ENCODE results near the gene EPN2. TPM values are rescaled to one million over a fixed set of nuclear protein-coding genes. Genes with fewer than 3 reads are reported as not detected.

The EPN2 gene
- total and polyA plus RNA-seq, 10 of the 15 experiments (the other 5 are each of a cell fraction or from before 2014, with no cell fraction given) = 0.26 to 8.4 (median 4.7) TPM

DNA sequence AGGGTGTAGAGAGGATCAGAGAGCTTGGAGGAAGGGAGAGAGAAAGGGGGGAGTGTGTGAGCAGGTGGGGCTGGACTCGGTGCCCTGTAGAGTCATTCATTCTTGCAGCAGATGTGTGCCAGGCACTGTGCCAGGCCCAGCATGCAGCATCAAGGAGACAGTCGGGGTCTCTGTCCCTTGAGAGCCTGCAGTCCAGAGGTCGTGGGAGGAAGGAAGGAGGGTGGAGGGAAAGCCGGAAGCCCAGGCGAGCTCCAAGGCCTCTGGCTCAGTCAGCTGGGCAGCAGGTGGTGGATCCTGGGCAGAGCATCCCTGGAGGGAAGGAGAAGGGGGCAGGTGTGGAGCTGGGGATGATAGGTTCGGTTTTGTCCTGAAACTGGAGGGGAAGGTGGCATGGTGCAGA lies 27.5 kb downstream of the EPN2 start:
- Histone ChIP-seq H2AFZ (ENCODE audit: control insufficient read depth, low read depth, low read length) (no peak overlapping the region), H3K36me3 (ENCODE audit: control insufficient read depth in 2 of 2, insufficient read depth in 2 of 2, low read length in 1 of 2) (no peaks in the 10 kb centered on the region), H4K20me1 (ENCODE audit: control insufficient read depth, insufficient read depth) (no peaks in the 10 kb centered on the region), H3K4me3 (no peak overlapping the region), H3K9me3 (replicated peaks; ENCODE audit: control insufficient read depth, insufficient read depth, low read length) (no peaks in the 10 kb centered on the region), H3K27ac (ENCODE audit: control insufficient read depth, insufficient read depth) (no peak overlapping the region), H3K4me2 (ENCODE audit: control insufficient read depth, insufficient read depth) (no peak overlapping the region), H3K9ac (ENCODE audit: control insufficient read depth, insufficient read depth, low read length) (no peak overlapping the region), H3K79me2 (ENCODE audit: control insufficient read depth, insufficient read depth, low read length) (no peaks in the 10 kb centered on the region), H3K4me1 (ENCODE audit: control insufficient read depth, insufficient read depth, low read length) (no peaks in the 10 kb centered on the region), H3K27me3 (replicated peaks in 1 of 2; ENCODE audit: control insufficient read depth in 2 of 2, insufficient read depth in 2 of 2, low read length in 1 of 2) (no peaks in the 10 kb centered on the region)
- POLR2A ChIA-PET = interaction anchor here (0.5 kb wide), 1 partner anchor 19 kb away, joined by 3 read pairs; no protein-coding TSS in a partner anchor
- in situ Hi-C loops (cut with MboI) = no loop called here
- WGBS (ENCODE audit: insufficient coverage, insufficient replicate concordance, low lambda C conversion rate, missing lambda C conversion rate) = 27% methylated on average over 6 of the region's 6 CpGs
- RAD21 ChIA-PET (ENCODE audit: unreplicated experiment) = no interaction called here
- SMC1A ChIA-PET (ENCODE audit: uncharacterized antibody, unreplicated experiment) = no interaction called here
- BruUV-seq (replicated peaks) = no TSS peak
- intact Hi-C loops (cut with micrococcal nuclease; ENCODE audit: unreplicated experiment) = no loop called here
- ATAC-seq (no peak), DNase-seq (ENCODE audit: low read depth, low spot score) (no peak), FAIRE-seq (no peak)
- CTCF ChIA-PET = no interaction called here
- TF ChIP-seq SREBF2 (IDR thresholded peaks at IDR 0.05; ENCODE audit: low read length) (no peak), DPF2 (IDR thresholded peaks at IDR 0.05) (no peak), SMAD5 (IDR thresholded peaks at IDR 0.05; ENCODE audit: low read depth) (no peak), POLR2A (IDR thresholded peaks at IDR 0.05; ENCODE audit: low read depth, low read length) (no peak), YBX1 (IDR thresholded peaks at IDR 0.05) (no peak), RFX5 (IDR thresholded peaks at IDR 0.05; ENCODE audit: low read depth, low read length) (no peak), RAD21 (IDR thresholded peaks at IDR 0.05; ENCODE audit: insufficient read depth, low read depth, low read length) (no peak)
- TF ChIP-seq, protein P1, sequence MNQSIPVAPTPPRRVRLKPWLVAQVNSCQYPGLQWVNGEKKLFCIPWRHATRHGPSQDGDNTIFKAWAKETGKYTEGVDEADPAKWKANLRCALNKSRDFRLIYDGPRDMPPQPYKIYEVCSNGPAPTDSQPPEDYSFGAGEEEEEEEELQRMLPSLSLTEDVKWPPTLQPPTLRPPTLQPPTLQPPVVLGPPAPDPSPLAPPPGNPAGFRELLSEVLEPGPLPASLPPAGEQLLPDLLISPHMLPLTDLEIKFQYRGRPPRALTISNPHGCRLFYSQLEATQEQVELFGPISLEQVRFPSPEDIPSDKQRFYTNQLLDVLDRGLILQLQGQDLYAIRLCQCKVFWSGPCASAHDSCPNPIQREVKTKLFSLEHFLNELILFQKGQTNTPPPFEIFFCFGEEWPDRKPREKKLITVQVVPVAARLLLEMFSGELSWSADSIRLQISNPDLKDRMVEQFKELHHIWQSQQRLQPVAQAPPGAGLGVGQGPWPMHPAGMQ (IDR thresholded peaks at IDR 0.05; ENCODE audit: borderline replicate concordance) = no peak
- TF ChIP-seq, protein P2, sequence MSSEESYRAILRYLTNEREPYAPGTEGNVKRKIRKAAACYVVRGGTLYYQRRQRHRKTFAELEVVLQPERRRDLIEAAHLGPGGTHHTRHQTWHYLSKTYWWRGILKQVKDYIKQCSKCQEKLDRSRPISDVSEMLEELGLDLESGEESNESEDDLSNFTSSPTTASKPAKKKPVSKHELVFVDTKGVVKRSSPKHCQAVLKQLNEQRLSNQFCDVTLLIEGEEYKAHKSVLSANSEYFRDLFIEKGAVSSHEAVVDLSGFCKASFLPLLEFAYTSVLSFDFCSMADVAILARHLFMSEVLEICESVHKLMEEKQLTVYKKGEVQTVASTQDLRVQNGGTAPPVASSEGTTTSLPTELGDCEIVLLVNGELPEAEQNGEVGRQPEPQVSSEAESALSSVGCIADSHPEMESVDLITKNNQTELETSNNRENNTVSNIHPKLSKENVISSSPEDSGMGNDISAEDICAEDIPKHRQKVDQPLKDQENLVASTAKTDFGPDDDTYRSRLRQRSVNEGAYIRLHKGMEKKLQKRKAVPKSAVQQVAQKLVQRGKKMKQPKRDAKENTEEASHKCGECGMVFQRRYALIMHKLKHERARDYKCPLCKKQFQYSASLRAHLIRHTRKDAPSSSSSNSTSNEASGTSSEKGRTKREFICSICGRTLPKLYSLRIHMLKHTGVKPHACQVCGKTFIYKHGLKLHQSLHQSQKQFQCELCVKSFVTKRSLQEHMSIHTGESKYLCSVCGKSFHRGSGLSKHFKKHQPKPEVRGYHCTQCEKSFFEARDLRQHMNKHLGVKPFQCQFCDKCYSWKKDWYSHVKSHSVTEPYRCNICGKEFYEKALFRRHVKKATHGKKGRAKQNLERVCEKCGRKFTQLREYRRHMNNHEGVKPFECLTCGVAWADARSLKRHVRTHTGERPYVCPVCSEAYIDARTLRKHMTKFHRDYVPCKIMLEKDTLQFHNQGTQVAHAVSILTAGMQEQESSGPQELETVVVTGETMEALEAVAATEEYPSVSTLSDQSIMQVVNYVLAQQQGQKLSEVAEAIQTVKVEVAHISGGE (CRISPR knock-in tag; IDR thresholded peaks at IDR 0.05) = no peak
- TF ChIP-seq, protein P3, sequence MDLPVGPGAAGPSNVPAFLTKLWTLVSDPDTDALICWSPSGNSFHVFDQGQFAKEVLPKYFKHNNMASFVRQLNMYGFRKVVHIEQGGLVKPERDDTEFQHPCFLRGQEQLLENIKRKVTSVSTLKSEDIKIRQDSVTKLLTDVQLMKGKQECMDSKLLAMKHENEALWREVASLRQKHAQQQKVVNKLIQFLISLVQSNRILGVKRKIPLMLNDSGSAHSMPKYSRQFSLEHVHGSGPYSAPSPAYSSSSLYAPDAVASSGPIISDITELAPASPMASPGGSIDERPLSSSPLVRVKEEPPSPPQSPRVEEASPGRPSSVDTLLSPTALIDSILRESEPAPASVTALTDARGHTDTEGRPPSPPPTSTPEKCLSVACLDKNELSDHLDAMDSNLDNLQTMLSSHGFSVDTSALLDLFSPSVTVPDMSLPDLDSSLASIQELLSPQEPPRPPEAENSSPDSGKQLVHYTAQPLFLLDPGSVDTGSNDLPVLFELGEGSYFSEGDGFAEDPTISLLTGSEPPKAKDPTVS (IDR thresholded peaks at IDR 0.05; ENCODE audit: low read depth, low read length) = no peak
- TF ChIP-seq, protein P4, sequence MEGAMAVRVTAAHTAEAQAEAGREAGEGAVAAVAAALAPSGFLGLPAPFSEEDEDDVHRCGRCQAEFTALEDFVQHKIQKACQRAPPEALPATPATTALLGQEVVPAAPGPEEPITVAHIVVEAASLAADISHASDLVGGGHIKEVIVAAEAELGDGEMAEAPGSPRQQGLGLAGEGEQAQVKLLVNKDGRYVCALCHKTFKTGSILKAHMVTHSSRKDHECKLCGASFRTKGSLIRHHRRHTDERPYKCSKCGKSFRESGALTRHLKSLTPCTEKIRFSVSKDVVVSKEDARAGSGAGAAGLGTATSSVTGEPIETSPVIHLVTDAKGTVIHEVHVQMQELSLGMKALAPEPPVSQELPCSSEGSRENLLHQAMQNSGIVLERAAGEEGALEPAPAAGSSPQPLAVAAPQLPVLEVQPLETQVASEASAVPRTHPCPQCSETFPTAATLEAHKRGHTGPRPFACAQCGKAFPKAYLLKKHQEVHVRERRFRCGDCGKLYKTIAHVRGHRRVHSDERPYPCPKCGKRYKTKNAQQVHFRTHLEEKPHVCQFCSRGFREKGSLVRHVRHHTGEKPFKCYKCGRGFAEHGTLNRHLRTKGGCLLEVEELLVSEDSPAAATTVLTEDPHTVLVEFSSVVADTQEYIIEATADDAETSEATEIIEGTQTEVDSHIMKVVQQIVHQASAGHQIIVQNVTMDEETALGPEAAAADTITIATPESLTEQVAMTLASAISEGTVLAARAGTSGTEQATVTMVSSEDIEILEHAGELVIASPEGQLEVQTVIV (IDR thresholded peaks at IDR 0.05; ENCODE audit: borderline replicate concordance, partially characterized antibody) = no peak
- TF ChIP-seq, protein P5, sequence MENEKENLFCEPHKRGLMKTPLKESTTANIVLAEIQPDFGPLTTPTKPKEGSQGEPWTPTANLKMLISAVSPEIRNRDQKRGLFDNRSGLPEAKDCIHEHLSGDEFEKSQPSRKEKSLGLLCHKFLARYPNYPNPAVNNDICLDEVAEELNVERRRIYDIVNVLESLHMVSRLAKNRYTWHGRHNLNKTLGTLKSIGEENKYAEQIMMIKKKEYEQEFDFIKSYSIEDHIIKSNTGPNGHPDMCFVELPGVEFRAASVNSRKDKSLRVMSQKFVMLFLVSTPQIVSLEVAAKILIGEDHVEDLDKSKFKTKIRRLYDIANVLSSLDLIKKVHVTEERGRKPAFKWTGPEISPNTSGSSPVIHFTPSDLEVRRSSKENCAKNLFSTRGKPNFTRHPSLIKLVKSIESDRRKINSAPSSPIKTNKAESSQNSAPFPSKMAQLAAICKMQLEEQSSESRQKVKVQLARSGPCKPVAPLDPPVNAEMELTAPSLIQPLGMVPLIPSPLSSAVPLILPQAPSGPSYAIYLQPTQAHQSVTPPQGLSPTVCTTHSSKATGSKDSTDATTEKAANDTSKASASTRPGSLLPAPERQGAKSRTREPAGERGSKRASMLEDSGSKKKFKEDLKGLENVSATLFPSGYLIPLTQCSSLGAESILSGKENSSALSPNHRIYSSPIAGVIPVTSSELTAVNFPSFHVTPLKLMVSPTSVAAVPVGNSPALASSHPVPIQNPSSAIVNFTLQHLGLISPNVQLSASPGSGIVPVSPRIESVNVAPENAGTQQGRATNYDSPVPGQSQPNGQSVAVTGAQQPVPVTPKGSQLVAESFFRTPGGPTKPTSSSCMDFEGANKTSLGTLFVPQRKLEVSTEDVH (IDR thresholded peaks at IDR 0.05; ENCODE audit: low read depth, partially characterized antibody) = no peak

All from GM12878 (cell line).